ENCODE results near the gene GCK.

- no peak for TF ChIP-seq ZBTB7A (IDR thresholded peaks at IDR 0.05; ENCODE audit: low read depth)
- TF ChIP-seq FOXM1 (IDR thresholded peaks at IDR 0.05; ENCODE audit: borderline replicate concordance, low read depth), result no peak
- no peak for TF ChIP-seq YY1 (IDR thresholded peaks at IDR 0.05; ENCODE audit: low read depth)
- no peak for TF ChIP-seq CEBPB (IDR thresholded peaks at IDR 0.05)
- TF ChIP-seq TAF1 (IDR thresholded peaks at IDR 0.05; ENCODE audit: low read depth), result no peak
- no peak for TF ChIP-seq RAD21 (IDR thresholded peaks at IDR 0.05; ENCODE audit: low read depth)
- no peak for TF ChIP-seq NFIC (IDR thresholded peaks at IDR 0.05)
Observed at GRCh38 chr7:44225566-44226395, 36.5 kb upstream of the GCK start.
